Measurements from ENCODE around the gene MYO7B. TPM values are rescaled to one million over a fixed set of nuclear protein-coding genes. Genes with fewer than 3 reads are reported as not detected.

Gene MYO7B
- total and polyA plus RNA-seq, 8 donors, result under 0.01 to 155 (median 0.48) TPM; not detected in 2

DNA sequence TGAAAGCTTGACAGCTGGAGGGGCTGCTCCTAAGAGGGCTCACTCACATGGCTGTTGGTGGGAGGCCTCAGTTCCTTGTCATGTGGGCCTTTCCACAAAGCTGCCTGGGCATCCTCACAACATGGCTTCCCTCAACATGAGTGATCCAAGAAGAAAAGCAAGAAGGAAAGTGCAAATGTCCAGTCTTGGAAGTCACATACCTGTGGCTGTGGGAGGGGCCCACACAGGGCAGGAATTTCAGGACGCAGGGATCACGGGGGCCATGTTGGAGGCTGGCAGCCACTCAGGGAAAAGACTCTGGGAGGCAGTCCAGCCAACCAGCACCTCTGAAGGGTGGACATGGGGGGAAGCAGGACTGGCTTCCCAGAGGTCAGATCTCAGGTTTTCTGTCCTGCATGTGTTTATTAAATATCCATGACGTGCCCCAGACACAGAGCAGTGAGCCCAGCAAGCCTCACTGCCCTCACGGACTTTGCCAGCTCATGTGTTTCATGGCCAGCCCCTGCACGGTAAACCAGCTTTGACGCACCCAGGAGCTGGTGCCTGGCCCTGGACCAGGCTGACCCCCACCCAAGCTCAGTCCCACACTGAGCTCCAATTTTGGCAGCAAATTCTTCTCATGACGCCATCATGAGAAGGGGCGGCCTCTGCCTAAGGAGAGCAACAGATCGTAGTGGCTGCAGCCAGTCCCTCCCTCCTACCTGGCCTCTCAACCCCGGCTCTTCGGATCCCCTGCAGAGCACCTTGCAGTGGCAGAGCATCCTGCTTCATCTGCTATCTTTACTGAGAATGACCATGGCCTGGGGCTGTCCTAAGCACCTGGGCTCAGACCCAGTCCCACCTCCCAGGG is 75.8 kb downstream of the MYO7B start:
- Histone ChIP-seq H3K36me3 (no peaks in the 10 kb centered on the region), H3K4me3 (no peak overlapping the region), H3K27me3 (peaks cover 0 to 5% (median 0%) of the 10 kb centered on the region in 3 donors), H3K4me1 (no peaks in the 10 kb centered on the region), H3K27ac (no peak overlapping the region), H3K9me3 (peaks cover 0 to 39% (median 26%) of the 10 kb centered on the region in 4 donors)
- 82 to 86% (median 84%) methylated on average over 10 to 11 of the region's 11 CpGs for WGBS, 5 donors
- DNase-seq, result peak in 1 of 2 donors; percentile 17
- intact Hi-C loops (cut with DNase I; ENCODE audit: low total_unique reads), result no loop called here
- TF ChIP-seq, protein P1, sequence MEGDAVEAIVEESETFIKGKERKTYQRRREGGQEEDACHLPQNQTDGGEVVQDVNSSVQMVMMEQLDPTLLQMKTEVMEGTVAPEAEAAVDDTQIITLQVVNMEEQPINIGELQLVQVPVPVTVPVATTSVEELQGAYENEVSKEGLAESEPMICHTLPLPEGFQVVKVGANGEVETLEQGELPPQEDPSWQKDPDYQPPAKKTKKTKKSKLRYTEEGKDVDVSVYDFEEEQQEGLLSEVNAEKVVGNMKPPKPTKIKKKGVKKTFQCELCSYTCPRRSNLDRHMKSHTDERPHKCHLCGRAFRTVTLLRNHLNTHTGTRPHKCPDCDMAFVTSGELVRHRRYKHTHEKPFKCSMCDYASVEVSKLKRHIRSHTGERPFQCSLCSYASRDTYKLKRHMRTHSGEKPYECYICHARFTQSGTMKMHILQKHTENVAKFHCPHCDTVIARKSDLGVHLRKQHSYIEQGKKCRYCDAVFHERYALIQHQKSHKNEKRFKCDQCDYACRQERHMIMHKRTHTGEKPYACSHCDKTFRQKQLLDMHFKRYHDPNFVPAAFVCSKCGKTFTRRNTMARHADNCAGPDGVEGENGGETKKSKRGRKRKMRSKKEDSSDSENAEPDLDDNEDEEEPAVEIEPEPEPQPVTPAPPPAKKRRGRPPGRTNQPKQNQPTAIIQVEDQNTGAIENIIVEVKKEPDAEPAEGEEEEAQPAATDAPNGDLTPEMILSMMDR (IDR thresholded peaks at IDR 0.05), result no peak
- TF ChIP-seq POLR2A (IDR thresholded peaks at IDR 0.05) (no peak), EP300 (IDR thresholded peaks at IDR 0.05) (no peak), POLR2AphosphoS5 (IDR thresholded peaks at IDR 0.05) (no peak)

- Histone ChIP-seq H3K4me1 (no peaks in the 10 kb centered on the region), H3K27ac (no peak overlapping the region), H3K27me3 (peaks cover 0 to 5% (median 0%) of the 10 kb centered on the region in 3 donors), H3K36me3 (no peaks in the 10 kb centered on the region), H3K9me3 (peaks cover 0 to 39% (median 26%) of the 10 kb centered on the region in 4 donors), H3K4me3 (no peak overlapping the region)
- whole genome bisulfite sequencing, 5 donors, result 82 to 94% (median 90%) methylated on average over 8 to 13 of the region's 13 CpGs
- intact Hi-C loops (cut with DNase I; ENCODE audit: low total_unique reads), result no loop called here
- TF ChIP-seq POLR2A (IDR thresholded peaks at IDR 0.05) (no peak), POLR2AphosphoS5 (IDR thresholded peaks at IDR 0.05) (no peak), EP300 (IDR thresholded peaks at IDR 0.05) (no peak)
- TF ChIP-seq, protein P1 (IDR thresholded peaks at IDR 0.05), result no peak
- peak in 1 of 2 donors; percentile 8 for DNase-seq
Measured at GRCh38 chr2:127612111-127612822, 76.8 kb downstream of the MYO7B start.

GRCh38 chr2:127614246-127614645 is 78.8 kb downstream of the MYO7B start:
- intact Hi-C loops (cut with DNase I; ENCODE audit: low total_unique reads), result no loop called here
- Histone ChIP-seq H3K9me3 (peaks cover 0 to 39% (median 26%) of the 10 kb centered on the region in 4 donors), H3K4me1 (no peaks in the 10 kb centered on the region), H3K27me3 (peaks cover 0 to 9% (median 0%) of the 10 kb centered on the region in 3 donors), H3K27ac (no peak overlapping the region), H3K36me3 (no peaks in the 10 kb centered on the region), H3K4me3 (no peak overlapping the region)
- 82 to 100% (median 88%) methylated on average over 2 of the region's 2 CpGs for WGBS, 5 donors
- no peak for DNase-seq
- TF ChIP-seq POLR2A (IDR thresholded peaks at IDR 0.05), result no peak
- no peak for TF ChIP-seq EP300 (IDR thresholded peaks at IDR 0.05)
- TF ChIP-seq, protein P1 (IDR thresholded peaks at IDR 0.05), result no peak
- TF ChIP-seq POLR2AphosphoS5 (IDR thresholded peaks at IDR 0.05), result no peak

DNA sequence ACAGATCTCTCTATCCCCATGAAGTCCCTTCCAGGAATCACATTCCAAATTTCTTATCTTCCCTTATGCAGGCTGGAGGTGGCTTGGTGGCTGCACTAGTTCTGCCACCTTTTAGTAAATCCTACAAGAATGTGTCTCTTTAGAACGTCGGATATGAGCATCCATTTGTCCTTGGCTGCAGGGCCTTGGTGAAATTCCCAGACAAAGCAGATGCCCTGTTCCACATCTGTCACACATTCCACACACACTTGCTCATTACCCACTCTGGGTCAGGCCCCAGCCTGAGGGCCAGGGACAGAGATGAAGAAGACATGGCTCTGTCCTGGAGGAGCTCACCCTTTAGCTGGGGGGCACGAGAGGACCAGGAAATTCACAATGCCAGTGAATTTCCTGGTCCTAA is 79.2 kb downstream of the MYO7B start:
- no peak overlapping the region for H3K27ac ChIP-seq
- no peaks in the 10 kb centered on the region for H3K36me3 ChIP-seq
- DNase-seq, result peak in 1 of 2 donors; percentile 3
- TF ChIP-seq, protein P1 (IDR thresholded peaks at IDR 0.05), result no peak
- no peak for TF ChIP-seq POLR2AphosphoS5 (IDR thresholded peaks at IDR 0.05)
- no peaks in the 10 kb centered on the region for H3K4me1 ChIP-seq
- 67 to 84% (median 74%) methylated on average over 3 of the region's 3 CpGs for WGBS, 5 donors
- H3K27me3 ChIP-seq, result peaks cover 0 to 11% (median 0%) of the 10 kb centered on the region in 3 donors
- intact Hi-C loops (cut with DNase I; ENCODE audit: low total_unique reads), result no loop called here
- peaks cover 0 to 39% (median 26%) of the 10 kb centered on the region in 4 donors for H3K9me3 ChIP-seq
- no peak overlapping the region for H3K4me3 ChIP-seq

All from stomach (tissue), 9 donors.